OCI-LY1 (cell line): ENCODE measurements around the gene KLKB1.

Source experiments
- H2AFZ ChIP-seq: fragments of 200-600 bp; sonication (generic), shearing (Covaris generic); 2 replicates; pipeline ENCODE4 v1.6.0; 2014; ENCODE audit warnings: antibody characterized with exemption, mild to moderate bottlenecking, low read length
- H3F3A ChIP-seq: fragments of 200-600 bp; sonication (generic), shearing (Covaris generic); 2 replicates; pipeline ENCODE4 v1.6.0; 2014; ENCODE audit warnings: mild to moderate bottlenecking, antibody characterized with exemption, low read length, moderate library complexity; ENCODE audit not compliant: insufficient read depth
- H3K27ac ChIP-seq: fragments of 200-600 bp; sonication (generic); 2 replicates; pipeline ENCODE4 v1.5.1; 2014; ENCODE audit warnings: low read length, mixed run types, mild to moderate bottlenecking, low read depth; ENCODE audit not compliant: poor library complexity, severe bottlenecking
- H3K27me3 ChIP-seq: fragments of 200-600 bp; sonication (generic); 2 replicates; pipeline ENCODE4 v1.6.0; 2014; ENCODE audit warnings: antibody characterized with exemption, mild to moderate bottlenecking, low read length, moderate library complexity; ENCODE audit not compliant: insufficient read depth
- H3K36me3 ChIP-seq: fragments of 200-600 bp; sonication (generic); 2 replicates; pipeline ENCODE4 v1.6.1; 2014; ENCODE audit warnings: mild to moderate bottlenecking, antibody characterized with exemption, low read length, moderate library complexity, mixed read lengths; ENCODE audit not compliant: insufficient read depth
- H3K4me1 ChIP-seq: fragments of 200-600 bp; sonication (generic); 2 replicates; pipeline ENCODE4 v1.5.1; 2014; ENCODE audit warnings: mild to moderate bottlenecking, low read length, moderate library complexity; ENCODE audit not compliant: insufficient read depth, severe bottlenecking
- H3K4me2 ChIP-seq: fragments of 200-600 bp; sonication (generic), shearing (Covaris generic); 2 replicates; pipeline ENCODE4 v1.6.1; 2014; ENCODE audit warnings: low read length
- H3K4me3 ChIP-seq: fragments of 200-600 bp; sonication (generic); 2 replicates; pipeline ENCODE4 v1.5.1; 2014; ENCODE audit warnings: low read length, low read depth, mild to moderate bottlenecking, mixed read lengths; ENCODE audit not compliant: poor library complexity, severe bottlenecking
- H3K79me2 ChIP-seq: fragments of 200-600 bp; shearing (Covaris generic); 2 replicates; pipeline ENCODE4 v1.6.1; 2016; ENCODE audit warnings: mixed run types, low read length, mixed read lengths; ENCODE audit not compliant: insufficient read depth
- H3K9ac ChIP-seq: fragments of 200-600 bp; sonication (generic), shearing (Covaris generic); 2 replicates; pipeline ENCODE4 v1.6.1; 2014; ENCODE audit warnings: mild to moderate bottlenecking, low read length, mixed read lengths
- H3K9me2 ChIP-seq: fragments of 200-600 bp; sonication (generic), shearing (Covaris generic); 2 replicates; pipeline ENCODE4 v1.6.1; 2014; ENCODE audit warnings: low read depth, mild to moderate bottlenecking, low read length, mixed read lengths
- H3K9me3 ChIP-seq: fragments of 200-600 bp; shearing (Covaris generic); 2 replicates; pipeline ENCODE4 v1.6.1; 2014; ENCODE audit warnings: low read length, mixed read lengths
- H4K20me1 ChIP-seq: fragments of 200-600 bp; sonication (generic), shearing (Covaris generic); 2 replicates; pipeline ENCODE4 v1.6.0; 2016; ENCODE audit warnings: mild to moderate bottlenecking, low read length; ENCODE audit not compliant: insufficient read depth
- EZH2 ChIP-seq: fragments of 200-600 bp; sonication (generic), shearing (Covaris generic); IDR thresholded peaks from 2 replicates; pipeline ENCODE4 v1.8.0; 2017; ENCODE audit warnings: borderline replicate concordance, mixed run types, mild to moderate bottlenecking, antibody characterized with exemption, low read length, moderate library complexity, mixed read lengths
- TF ChIP-seq, protein P1 (sequence below): fragments of 200-600 bp; sonication (generic), shearing (Covaris generic); IDR thresholded peaks from 2 replicates; pipeline ENCODE4 v1.5.1; 2017; ENCODE audit warnings: mild to moderate bottlenecking, antibody characterized with exemption, low read length, moderate library complexity, mixed read lengths

The KLKB1 gene

DNA sequence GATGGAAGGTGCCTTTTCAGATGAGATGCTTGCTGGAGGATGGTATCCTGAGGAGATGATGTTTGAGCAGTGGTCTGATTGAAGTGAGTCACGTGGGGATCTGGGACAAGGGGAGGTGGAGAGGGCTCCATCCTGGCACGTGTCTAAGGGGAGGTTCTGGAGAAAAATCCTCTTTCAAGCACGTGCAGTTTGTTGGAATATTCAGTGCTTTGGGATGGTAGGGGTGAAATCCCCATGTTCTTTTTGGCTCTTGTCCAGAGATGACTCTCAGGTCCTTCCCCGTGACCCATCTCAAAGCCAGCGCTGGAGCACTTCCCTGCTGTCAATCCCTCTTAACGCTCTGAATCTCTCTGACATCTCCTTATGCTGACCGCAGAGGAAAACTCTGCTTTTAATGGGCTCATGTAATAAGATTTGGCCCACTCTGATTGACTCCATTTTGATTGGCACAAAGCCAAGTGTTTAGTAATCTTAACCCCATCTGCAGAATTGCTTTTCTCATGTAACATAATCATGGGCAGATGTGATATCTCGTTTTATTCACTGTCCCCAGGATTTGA is 10.8 kb upstream of the KLKB1 start:
- no peaks in the 10 kb centered on the region for H3F3A ChIP-seq
- H3K9me3 ChIP-seq, result no peaks in the 10 kb centered on the region
- no peak overlapping the region for H3K4me3 ChIP-seq
- no peaks in the 10 kb centered on the region for H3K27me3 ChIP-seq
- H3K4me2 ChIP-seq, result no peak overlapping the region
- no peaks in the 10 kb centered on the region for H4K20me1 ChIP-seq
- no peaks in the 10 kb centered on the region for H3K4me1 ChIP-seq
- no peaks in the 10 kb centered on the region for H3K36me3 ChIP-seq
- H3K79me2 ChIP-seq, result no peaks in the 10 kb centered on the region
- TF ChIP-seq, protein P1, sequence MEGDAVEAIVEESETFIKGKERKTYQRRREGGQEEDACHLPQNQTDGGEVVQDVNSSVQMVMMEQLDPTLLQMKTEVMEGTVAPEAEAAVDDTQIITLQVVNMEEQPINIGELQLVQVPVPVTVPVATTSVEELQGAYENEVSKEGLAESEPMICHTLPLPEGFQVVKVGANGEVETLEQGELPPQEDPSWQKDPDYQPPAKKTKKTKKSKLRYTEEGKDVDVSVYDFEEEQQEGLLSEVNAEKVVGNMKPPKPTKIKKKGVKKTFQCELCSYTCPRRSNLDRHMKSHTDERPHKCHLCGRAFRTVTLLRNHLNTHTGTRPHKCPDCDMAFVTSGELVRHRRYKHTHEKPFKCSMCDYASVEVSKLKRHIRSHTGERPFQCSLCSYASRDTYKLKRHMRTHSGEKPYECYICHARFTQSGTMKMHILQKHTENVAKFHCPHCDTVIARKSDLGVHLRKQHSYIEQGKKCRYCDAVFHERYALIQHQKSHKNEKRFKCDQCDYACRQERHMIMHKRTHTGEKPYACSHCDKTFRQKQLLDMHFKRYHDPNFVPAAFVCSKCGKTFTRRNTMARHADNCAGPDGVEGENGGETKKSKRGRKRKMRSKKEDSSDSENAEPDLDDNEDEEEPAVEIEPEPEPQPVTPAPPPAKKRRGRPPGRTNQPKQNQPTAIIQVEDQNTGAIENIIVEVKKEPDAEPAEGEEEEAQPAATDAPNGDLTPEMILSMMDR, result no peak
- no peak for TF ChIP-seq EZH2
- no peak overlapping the region for H3K9ac ChIP-seq
- no peaks in the 10 kb centered on the region for H3K9me2 ChIP-seq
- H2AFZ ChIP-seq, result no peak overlapping the region
- H3K27ac ChIP-seq, result no peak overlapping the region

DNA sequence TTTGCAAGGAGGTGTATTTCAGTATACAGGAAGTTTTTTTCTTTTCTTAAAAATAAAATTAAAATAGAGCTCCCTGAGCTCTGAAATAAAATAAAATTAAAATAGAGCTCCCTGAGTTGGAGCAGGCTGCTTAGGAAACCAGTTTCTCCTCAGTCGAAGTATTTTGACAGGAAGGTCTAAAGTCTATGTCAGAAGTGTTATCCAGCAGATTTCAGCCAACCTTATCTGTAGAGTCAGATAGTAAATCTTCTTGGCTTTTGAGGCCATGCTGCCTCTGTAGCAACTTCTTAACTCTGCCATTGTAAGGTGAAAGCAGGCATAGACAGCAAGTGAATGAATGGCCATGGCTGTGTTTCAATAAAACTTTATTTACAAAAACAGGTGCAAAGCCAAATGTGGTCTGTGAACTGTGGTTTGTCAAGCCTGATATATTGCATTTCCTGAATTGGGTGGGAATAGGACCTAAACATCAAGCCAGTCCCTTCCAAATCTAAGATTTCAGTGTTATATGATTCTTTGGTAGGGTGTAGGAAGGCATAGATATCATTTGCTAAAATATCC is 9.5 kb upstream of the KLKB1 start:
- no peaks in the 10 kb centered on the region for H3F3A ChIP-seq
- H3K36me3 ChIP-seq, result no peaks in the 10 kb centered on the region
- TF ChIP-seq EZH2, result no peak
- TF ChIP-seq, protein P1, result no peak
- no peaks in the 10 kb centered on the region for H3K79me2 ChIP-seq
- H3K4me1 ChIP-seq, result no peaks in the 10 kb centered on the region
- H3K9ac ChIP-seq, result no peak overlapping the region
- H3K27me3 ChIP-seq, result no peaks in the 10 kb centered on the region
- no peak overlapping the region for H2AFZ ChIP-seq
- no peak overlapping the region for H3K4me2 ChIP-seq
- H3K9me2 ChIP-seq, result no peaks in the 10 kb centered on the region
- H4K20me1 ChIP-seq, result no peaks in the 10 kb centered on the region
- H3K9me3 ChIP-seq, result no peaks in the 10 kb centered on the region
- H3K4me3 ChIP-seq, result no peak overlapping the region
- no peak overlapping the region for H3K27ac ChIP-seq

DNA sequence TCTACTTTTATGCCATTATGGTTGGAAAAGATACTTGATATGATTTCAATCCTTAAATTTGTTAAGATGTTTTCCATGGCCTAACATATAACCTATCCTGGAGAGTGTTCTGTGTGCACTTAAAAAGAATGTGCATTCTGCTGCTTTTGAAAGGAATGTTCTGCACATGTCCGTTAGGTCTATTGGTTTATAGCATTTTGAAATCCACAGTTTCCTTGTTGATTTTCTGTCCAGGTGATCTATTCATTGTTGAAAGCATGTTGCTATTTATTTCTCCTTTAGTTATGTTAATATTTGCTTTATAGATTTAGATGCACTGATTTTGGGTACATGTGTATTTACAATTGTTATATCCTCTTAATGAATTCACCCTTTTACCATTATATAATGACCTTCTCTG is 5.7 kb upstream of the KLKB1 start:
- no peak overlapping the region for H3K9ac ChIP-seq
- TF ChIP-seq, protein P1, result no peak
- no peak for TF ChIP-seq EZH2
- no peaks in the 10 kb centered on the region for H3K27me3 ChIP-seq
- no peaks in the 10 kb centered on the region for H3F3A ChIP-seq
- H3K4me2 ChIP-seq, result no peak overlapping the region
- H3K79me2 ChIP-seq, result no peaks in the 10 kb centered on the region
- H3K9me3 ChIP-seq, result no peaks in the 10 kb centered on the region; the same call in 1 of the 2 replicates
- H2AFZ ChIP-seq, result no peak overlapping the region
- no peak overlapping the region for H3K27ac ChIP-seq
- H3K9me2 ChIP-seq, result no peaks in the 10 kb centered on the region
- no peaks in the 10 kb centered on the region for H3K4me1 ChIP-seq
- H3K36me3 ChIP-seq, result no peaks in the 10 kb centered on the region
- H3K4me3 ChIP-seq, result no peak overlapping the region
- H4K20me1 ChIP-seq, result no peaks in the 10 kb centered on the region
